Hepatocyte (in vitro differentiated cells): ENCODE data around the gene PTCH2. TPM values are rescaled to one million over a fixed set of nuclear protein-coding genes. Genes with fewer than 3 reads are reported as not detected.

Experiments used
- DNase-seq: peaks from one replicate; pipeline ENCODE4 v3.0.0-alpha.2; 2016; ENCODE audit warnings: low spot score
- H2AFZ ChIP-seq: fragments of 200-600 bp; sonication (generic); 2 replicates; pipeline ENCODE4 v1.6.0; 2016; ENCODE audit warnings: antibody characterized with exemption, mild to moderate bottlenecking
- H3K27ac ChIP-seq: fragments of 200-600 bp; sonication (generic); 2 replicates; pipeline ENCODE4 v1.5.1; 2016; ENCODE audit warnings: mild to moderate bottlenecking
- H3K27me3 ChIP-seq: fragments of 200-600 bp; sonication (generic); 2 replicates; pipeline ENCODE4 v1.6.1; 2016
- H3K36me3 ChIP-seq: fragments of 200-600 bp; sonication (generic); replicated peaks from 2 replicates; pipeline ENCODE4 v1.5.1; 2016; ENCODE audit warnings: low read depth; ENCODE audit not compliant: insufficient read depth
- H3K4me1 ChIP-seq: fragments of 200-600 bp; sonication (generic); 2 replicates; pipeline ENCODE4 v1.5.1; 2016; ENCODE audit warnings: mild to moderate bottlenecking, moderate library complexity; ENCODE audit not compliant: insufficient read depth
- H3K4me2 ChIP-seq: fragments of 200-600 bp; sonication (generic); 2 replicates; pipeline ENCODE4 v1.6.0; 2016
- H3K4me3 ChIP-seq: fragments of 200-600 bp; sonication (generic); 2 replicates; pipeline ENCODE4 v1.5.1; 2016; ENCODE audit warnings: mild to moderate bottlenecking
- H3K79me2 ChIP-seq: fragments of 200-600 bp; sonication (generic); 2 replicates; pipeline ENCODE4 v1.6.0; 2017; ENCODE audit warnings: mild to moderate bottlenecking
- H3K9me2 ChIP-seq: fragments of 200-600 bp; sonication (generic); replicated peaks from 2 replicates; pipeline ENCODE4 v1.6.0; 2017; ENCODE audit warnings: mild to moderate bottlenecking; ENCODE audit not compliant: insufficient read depth
- H3K9me3 ChIP-seq: fragments of 200-600 bp; sonication (generic); 2 replicates; pipeline ENCODE4 v1.5.1; 2016; ENCODE audit warnings: low read depth, mild to moderate bottlenecking
- H4K20me1 ChIP-seq: fragments of 200-600 bp; sonication (generic); 2 replicates; pipeline ENCODE4 v1.6.0; 2016; ENCODE audit warnings: mild to moderate bottlenecking; ENCODE audit not compliant: insufficient read depth, poor library complexity, severe bottlenecking
- CTCF ChIP-seq: fragments of 200-600 bp; sonication (generic); IDR thresholded peaks from 2 replicates; pipeline ENCODE4 v1.5.1; 2016; ENCODE audit warnings: antibody characterized with exemption, mild to moderate bottlenecking; ENCODE audit not compliant: poor library complexity
- EZH2 ChIP-seq: fragments of 200-600 bp; sonication (generic); IDR thresholded peaks from 2 replicates; pipeline ENCODE4 v1.6.1; 2016; ENCODE audit warnings: antibody characterized with exemption, mild to moderate bottlenecking, borderline replicate concordance
- EZH2phosphoT487 ChIP-seq: fragments of 200-600 bp; sonication (generic); IDR thresholded peaks from one replicate; pipeline ENCODE4 v1.6.1; 2018; ENCODE audit warnings: antibody characterized with exemption, mild to moderate bottlenecking, low read depth, moderate library complexity; ENCODE audit not compliant: unreplicated experiment, severe bottlenecking
- WGBS: methylation state at CpG from one replicate; pipeline ENCODE4 v1.1.6; 2016; ENCODE audit warnings: low lambda C conversion rate; ENCODE audit errors: missing lambda C conversion rate; 5-methylcytosine and 5-hydroxymethylcytosine counted together
- polyA plus RNA-seq: library from polyadenylated mRNA; unstranded; fragments of >200 nt; fragmentation: Nextera tagmentation; extraction: Ambion mirVana; gene quantifications from 2 replicates; pipeline ENCODE4 v1.2.1, GENCODE V29; 2016
- total RNA-seq: library from RNA; depleted of rRNA; stranded (reverse); fragments of >200 nt; gene quantifications from 2 replicates; pipeline ENCODE4 v1.2.3, GENCODE V29; 2014

Gene PTCH2
- total and polyA plus RNA-seq, 2 experiments from 2014 or later = 0.43 to 1.3 TPM

- no peaks in the 10 kb centered on the region for H3K79me2 ChIP-seq
- DNase-seq = no peak
- no peaks in the 10 kb centered on the region for H3K9me3 ChIP-seq
Measured at GRCh38 chr1:44834328-44834727, 8.7 kb downstream of the PTCH2 start.

GRCh38 chr1:44832056-44832705, 10.9 kb downstream of the PTCH2 start:
- no peaks in the 10 kb centered on the region for H4K20me1 ChIP-seq
- H3K27me3 ChIP-seq = no peaks in the 10 kb centered on the region
- H3K27ac ChIP-seq = no peak overlapping the region
- TF ChIP-seq CTCF (no peak), EZH2phosphoT487 (no peak), EZH2 (no peak)
- no peak for DNase-seq
- H3K9me3 ChIP-seq = no peaks in the 10 kb centered on the region
- no peaks in the 10 kb centered on the region for H3K79me2 ChIP-seq
- H2AFZ ChIP-seq = no peak overlapping the region
- H3K4me2 ChIP-seq = no peak overlapping the region
- 83% methylated on average over 13 of the region's 13 CpGs for WGBS
- no peak overlapping the region for H3K4me3 ChIP-seq
- H3K36me3 ChIP-seq = no peaks in the 10 kb centered on the region
- H3K4me1 ChIP-seq = no peaks in the 10 kb centered on the region
- no peaks in the 10 kb centered on the region for H3K9me2 ChIP-seq

More at GRCh38 chr1:44834328-44834727, 8.7 kb downstream of the PTCH2 start:
- no peak overlapping the region for H2AFZ ChIP-seq
- no peak overlapping the region for H3K4me2 ChIP-seq
- H3K4me1 ChIP-seq = no peaks in the 10 kb centered on the region
- no peaks in the 10 kb centered on the region for H3K9me2 ChIP-seq
- H4K20me1 ChIP-seq = no peaks in the 10 kb centered on the region
- WGBS = 69% methylated on average over 7 of the region's 7 CpGs
- H3K27me3 ChIP-seq = no peaks in the 10 kb centered on the region
- H3K4me3 ChIP-seq = no peak overlapping the region
- no peak for TF ChIP-seq CTCF
- no peak for TF ChIP-seq EZH2
- no peak for TF ChIP-seq EZH2phosphoT487
- no peaks in the 10 kb centered on the region for H3K36me3 ChIP-seq
- no peak overlapping the region for H3K27ac ChIP-seq

GRCh38 chr1:44831516-44831915, 11.5 kb downstream of the PTCH2 start:
- Histone ChIP-seq H4K20me1 (no peaks in the 10 kb centered on the region), H3K79me2 (no peaks in the 10 kb centered on the region), H3K4me2 (no peak overlapping the region), H2AFZ (no peak overlapping the region), H3K4me3 (no peak overlapping the region), H3K27ac (no peak overlapping the region), H3K36me3 (no peaks in the 10 kb centered on the region), H3K9me3 (no peaks in the 10 kb centered on the region), H3K9me2 (no peaks in the 10 kb centered on the region), H3K27me3 (no peaks in the 10 kb centered on the region), H3K4me1 (no peaks in the 10 kb centered on the region)
- DNase-seq = no peak
- 62% methylated on average over 9 of the region's 9 CpGs for WGBS
- TF ChIP-seq EZH2 = no peak
- no peak for TF ChIP-seq CTCF
- no peak for TF ChIP-seq EZH2phosphoT487

- Histone ChIP-seq H3K4me2 (no peak overlapping the region), H3K4me1 (no peaks in the 10 kb centered on the region), H3K9me2 (no peaks in the 10 kb centered on the region), H3K79me2 (no peaks in the 10 kb centered on the region), H3K27me3 (no peaks in the 10 kb centered on the region), H3K4me3 (no peak overlapping the region), H2AFZ (no peak overlapping the region), H4K20me1 (no peaks in the 10 kb centered on the region), H3K27ac (no peak overlapping the region), H3K9me3 (no peaks in the 10 kb centered on the region), H3K36me3 (no peaks in the 10 kb centered on the region)
- TF ChIP-seq CTCF (no peak), EZH2phosphoT487 (no peak), EZH2 (no peak)
- no peak for DNase-seq
- WGBS = 89% methylated on average over 10 of the region's 10 CpGs
Measured at GRCh38 chr1:44830900-44831304, 12.2 kb downstream of the PTCH2 start.
